Neutrophil (primary cell): Measurements from ENCODE around the gene TNFSF8.

Experiments
- H3K27ac ChIP-seq: fragments of 200-600 bp; sonication (generic); 2 replicates; pipeline ENCODE4 v1.5.1; 2016; ENCODE audit warnings: mild to moderate bottlenecking, moderate library complexity
- H3K27me3 ChIP-seq: fragments of 200-600 bp; sonication (generic); 2 replicates; pipeline ENCODE4 v1.6.0; 2016; ENCODE audit warnings: mild to moderate bottlenecking
- H3K36me3 ChIP-seq: fragments of 200-600 bp; sonication (generic); 2 replicates; pipeline ENCODE4 v1.5.1; 2017
- H3K4me1 ChIP-seq, 2 experiments: fragments of 200-600 bp in 1 of 2; sonication (generic) in 1 of 2; 1 replicate in 1 of 2; 2 replicates in 1 of 2; pipeline versions ENCODE4 v1.5.1 to v1.6.1; 2013 to 2016; ENCODE audit warnings: low read depth in 1 of 2, low read length in 1 of 2, mild to moderate bottlenecking in 1 of 2, moderate library complexity in 1 of 2; ENCODE audit not compliant: control insufficient read depth in 1 of 2, insufficient read depth in 1 of 2
- H3K4me3 ChIP-seq, 2 experiments: fragments of 200-600 bp in 1 of 2; sonication (generic) in 1 of 2; 1 replicate in 1 of 2; 2 replicates in 1 of 2; pipeline ENCODE4 v1.5.1; 2013 to 2016; ENCODE audit warnings: low read depth in 1 of 2, low read length in 1 of 2, mild to moderate bottlenecking in 1 of 2, moderate library complexity in 1 of 2
- H3K9me3 ChIP-seq: fragments of 200-600 bp; sonication (generic); 2 replicates; pipeline ENCODE4 v1.5.1; 2016
- TF ChIP-seq, protein P1 (sequence below): fragments of 200-600 bp; sonication (generic); IDR thresholded peaks from 2 replicates; pipeline ENCODE4 v1.5.1; 2016; ENCODE audit warnings: antibody characterized with exemption

TNFSF8 gene

GRCh38 chr9:114899461-114899860, 30.9 kb downstream of the TNFSF8 start:
- no peaks in the 10 kb centered on the region for H3K27me3 ChIP-seq
- peak overlapping the region in 1 of 2 experiments; percentile 49 for H3K4me3 ChIP-seq
- H3K36me3 ChIP-seq: peaks cover 31% of the 10 kb centered on the region
- no peaks in the 10 kb centered on the region for H3K9me3 ChIP-seq
- TF ChIP-seq, protein P1, sequence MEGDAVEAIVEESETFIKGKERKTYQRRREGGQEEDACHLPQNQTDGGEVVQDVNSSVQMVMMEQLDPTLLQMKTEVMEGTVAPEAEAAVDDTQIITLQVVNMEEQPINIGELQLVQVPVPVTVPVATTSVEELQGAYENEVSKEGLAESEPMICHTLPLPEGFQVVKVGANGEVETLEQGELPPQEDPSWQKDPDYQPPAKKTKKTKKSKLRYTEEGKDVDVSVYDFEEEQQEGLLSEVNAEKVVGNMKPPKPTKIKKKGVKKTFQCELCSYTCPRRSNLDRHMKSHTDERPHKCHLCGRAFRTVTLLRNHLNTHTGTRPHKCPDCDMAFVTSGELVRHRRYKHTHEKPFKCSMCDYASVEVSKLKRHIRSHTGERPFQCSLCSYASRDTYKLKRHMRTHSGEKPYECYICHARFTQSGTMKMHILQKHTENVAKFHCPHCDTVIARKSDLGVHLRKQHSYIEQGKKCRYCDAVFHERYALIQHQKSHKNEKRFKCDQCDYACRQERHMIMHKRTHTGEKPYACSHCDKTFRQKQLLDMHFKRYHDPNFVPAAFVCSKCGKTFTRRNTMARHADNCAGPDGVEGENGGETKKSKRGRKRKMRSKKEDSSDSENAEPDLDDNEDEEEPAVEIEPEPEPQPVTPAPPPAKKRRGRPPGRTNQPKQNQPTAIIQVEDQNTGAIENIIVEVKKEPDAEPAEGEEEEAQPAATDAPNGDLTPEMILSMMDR: no peak
- H3K4me1 ChIP-seq: peaks cover 63 to 75% of the 10 kb centered on the region in 2 experiments
- H3K27ac ChIP-seq: peak overlapping the region; percentile 82

DNA sequence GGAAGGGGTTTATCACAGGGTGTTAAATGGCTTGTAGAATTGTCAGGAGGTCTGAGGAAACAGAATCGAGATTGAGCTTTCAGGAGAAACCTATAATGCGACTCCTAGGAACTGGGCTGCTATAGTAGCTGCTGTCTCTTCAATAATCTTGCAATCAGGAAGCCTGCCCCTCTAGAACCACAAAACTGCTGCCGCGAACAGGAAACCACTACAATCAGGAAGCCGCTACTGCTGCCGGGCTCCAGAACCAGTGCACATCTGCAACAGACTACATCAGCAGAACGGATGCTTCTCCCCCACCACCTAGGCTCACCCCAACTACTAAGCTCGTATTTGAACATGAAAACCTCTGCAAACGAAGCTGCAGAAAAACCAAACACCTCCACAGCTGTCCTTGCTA, 31.6 kb downstream of the TNFSF8 start:
- H3K27ac ChIP-seq: peak overlapping the region; percentile 82
- peaks cover 70 to 82% of the 10 kb centered on the region in 2 experiments for H3K4me1 ChIP-seq
- H3K4me3 ChIP-seq: peak overlapping the region; percentile 44 to 49
- H3K9me3 ChIP-seq: no peaks in the 10 kb centered on the region
- peaks cover 23% of the 10 kb centered on the region for H3K36me3 ChIP-seq
- TF ChIP-seq, protein P1: no peak
- H3K27me3 ChIP-seq: no peaks in the 10 kb centered on the region

GRCh38 chr9:114897196-114897595, 33.2 kb downstream of the TNFSF8 start:
- Histone ChIP-seq H3K4me1 (peaks cover 84 to 87% of the 10 kb centered on the region in 2 experiments), H3K36me3 (peaks cover 8% of the 10 kb centered on the region), H3K27ac (peak overlapping the region; percentile 82), H3K27me3 (no peaks in the 10 kb centered on the region), H3K4me3 (no peak overlapping the region), H3K9me3 (no peaks in the 10 kb centered on the region)
- TF ChIP-seq, protein P1: no peak

DNA sequence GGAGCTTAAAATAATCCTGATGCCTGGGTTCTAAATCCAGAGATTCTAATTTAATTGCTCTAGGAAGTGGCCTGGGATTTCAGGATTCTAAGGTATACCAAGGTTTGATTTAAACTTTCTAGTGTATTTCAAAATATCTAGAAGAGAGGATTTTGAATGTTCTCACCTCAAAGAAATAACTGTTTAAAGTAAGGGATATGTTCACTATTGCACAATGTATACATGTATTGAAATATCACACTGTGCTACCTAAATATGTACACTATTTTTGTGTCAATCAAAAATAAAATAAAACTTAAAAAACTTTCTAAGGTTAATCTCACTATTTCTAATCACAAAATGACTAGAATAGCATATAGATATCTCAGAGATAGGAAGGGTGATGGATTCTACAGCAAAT, 34.0 kb downstream of the TNFSF8 start:
- Histone ChIP-seq H3K4me3 (no peak overlapping the region), H3K36me3 (peaks cover 4% of the 10 kb centered on the region), H3K27me3 (no peaks in the 10 kb centered on the region), H3K27ac (no peak overlapping the region), H3K4me1 (peaks cover 82 to 87% of the 10 kb centered on the region in 2 experiments), H3K9me3 (no peaks in the 10 kb centered on the region)
- TF ChIP-seq, protein P1: no peak

GRCh38 chr9:114895521-114895991, 34.8 kb downstream of the TNFSF8 start:
- H3K9me3 ChIP-seq: no peaks in the 10 kb centered on the region
- TF ChIP-seq, protein P1: no peak
- peak overlapping the region in 1 of 2 experiments; percentile 31 for H3K4me3 ChIP-seq
- H3K36me3 ChIP-seq: peaks cover under 1% of the 10 kb centered on the region
- no peaks in the 10 kb centered on the region for H3K27me3 ChIP-seq
- peak overlapping the region; percentile 86 for H3K27ac ChIP-seq
- peaks cover 78 to 83% of the 10 kb centered on the region in 2 experiments for H3K4me1 ChIP-seq
